ENCODE data around the gene MRPS21.

GRCh38 chr1:150352866-150353265 lies 59.2 kb downstream of the MRPS21 start:
- TF ChIP-seq CTCF (conservative IDR thresholded peaks at IDR 0.05) (no peak), EZH2 (IDR thresholded peaks at IDR 0.05; ENCODE audit: low read depth) (no peak)
